Naive thymus-derived CD4-positive, alpha-beta T cell (primary cell): ENCODE data around the gene HEXA. TPM values are rescaled to one million over a fixed set of nuclear protein-coding genes. Genes with fewer than 3 reads are reported as not detected.
"Not testable (repeated sequence)": the region's sequence is repeated elsewhere in the genome, so short reads cannot be mapped to it uniquely, and the experiment has no call there.

Experiments
- ATAC-seq: fragments of 150-1000 bp; cut with Tn5 transposase; 2 replicates; pipeline ENCODE4 v1.10.0; 2021; ENCODE audit warnings: mild to moderate bottlenecking, moderate library complexity
- CTCF ChIA-PET: fragments of 350-600 bp; sonication (Branson Sonifier 250); formaldehyde crosslinking; loops from one replicate; lab custom pipeline; 2021; ENCODE audit warnings: antibody characterized with exemption; lab: Charles Lee
- POLR2A ChIA-PET: fragments of 350-600 bp; sonication (Branson Sonifier 250); formaldehyde crosslinking; loops from one replicate; lab custom pipeline; 2021; ENCODE audit warnings: antibody characterized with exemption, inconsistent platforms; lab: Charles Lee
- DNase-seq, 9 donors: peaks; one replicate each; pipeline versions ENCODE4 v3.0.0 to v3.0.0-alpha.2; 2020 to 2022; ENCODE audit warnings: mixed read lengths in 1 of 9
- H3K27ac ChIP-seq: one replicate; pipeline ENCODE4 v1.7.0; 2013; ENCODE audit warnings: mild to moderate bottlenecking, low read depth, low read length, moderate library complexity
- H3K27me3 ChIP-seq, 2 donors: one replicate each; pipeline ENCODE4 v1.7.0; 2013; ENCODE audit warnings: low read length in 2 of 2, mild to moderate bottlenecking in 2 of 2, moderate library complexity in 2 of 2; ENCODE audit not compliant: control insufficient read depth in 2 of 2, insufficient read depth in 2 of 2
- H3K36me3 ChIP-seq, 3 experiments: 1 replicate in 2 of 3; 2 replicates in 1 of 3; pipeline ENCODE4 v1.7.0; 2013; ENCODE audit warnings: low read length in 3 of 3, mild to moderate bottlenecking in 3 of 3, moderate library complexity in 1 of 3; ENCODE audit not compliant: insufficient read depth in 3 of 3, control insufficient read depth in 2 of 3
- H3K4me1 ChIP-seq, 2 donors: one replicate each; pipeline ENCODE4 v1.7.0; 2013; ENCODE audit warnings: low read length in 2 of 2, mild to moderate bottlenecking in 2 of 2, moderate library complexity in 1 of 2; ENCODE audit not compliant: control insufficient read depth in 2 of 2, insufficient read depth in 2 of 2
- H3K4me3 ChIP-seq: 2 replicates; pipeline ENCODE4 v1.7.0; 2013; ENCODE audit warnings: mild to moderate bottlenecking, low read length
- H3K9me3 ChIP-seq, 3 experiments: 1 replicate in 2 of 3; 2 replicates in 1 of 3; pipeline ENCODE4 v1.7.0; 2013; ENCODE audit warnings: low read length in 3 of 3; ENCODE audit not compliant: control insufficient read depth in 2 of 3
- H3K27ac Mint-ChIP-seq, 9 donors: one replicate each; pipeline ENCODE4 v1.8.0; 2020 to 2022; ENCODE audit warnings: mixed read lengths in 9 of 9, mild to moderate bottlenecking in 8 of 9, moderate library complexity in 5 of 9, inconsistent platforms in 2 of 9
- H3K27me3 Mint-ChIP-seq, 5 donors: one replicate each; pipeline ENCODE4 v1.8.0; 2021 to 2022; ENCODE audit warnings: mixed read lengths in 5 of 5, mild to moderate bottlenecking in 1 of 5
- H3K36me3 Mint-ChIP-seq, 5 donors: one replicate each; pipeline ENCODE4 v1.8.0; 2020 to 2022; ENCODE audit warnings: mixed read lengths in 5 of 5, mild to moderate bottlenecking in 3 of 5, inconsistent platforms in 1 of 5
- H3K4me1 Mint-ChIP-seq, 7 donors: one replicate each; pipeline ENCODE4 v1.8.0; 2020 to 2022; ENCODE audit warnings: mixed read lengths in 7 of 7, mild to moderate bottlenecking in 3 of 7, inconsistent platforms in 1 of 7
- H3K4me3 Mint-ChIP-seq, 10 donors: one replicate each; pipeline ENCODE4 v1.8.0; 2020 to 2022; ENCODE audit warnings: mild to moderate bottlenecking in 10 of 10, mixed read lengths in 10 of 10, moderate library complexity in 6 of 10, inconsistent platforms in 2 of 10
- H3K9me3 Mint-ChIP-seq, 11 donors: one replicate each; pipeline ENCODE4 v1.8.0; 2020 to 2022; ENCODE audit warnings: mixed read lengths in 11 of 11, mild to moderate bottlenecking in 4 of 11, inconsistent platforms in 1 of 11, moderate library complexity in 1 of 11
- intact Hi-C, 2 donors: fragments of 100-400 bp; cut with micrococcal nuclease; formaldehyde crosslinking; loops; one replicate each; pipeline ENCODE4 v1.15.1; 2023
- polyA plus RNA-seq, 2 donors: library from polyadenylated mRNA; unstranded; fragments of 300-500 nt; fragmentation: Illumina TruSeq; gene quantifications; one replicate each; pipeline ENCODE4 v1.2.3, GENCODE V29; 2021
- total RNA-seq, 6 experiments: library from RNA in 5 of 6; stranded (reverse) in 5 of 6; gene quantifications; 1 replicate in 5 of 6; 2 replicates in 1 of 6; pipeline ENCODE4 v1.2.3 and lab custom pipeline; 2021 to 2026

HEXA gene
- total and polyA plus RNA-seq, 7 experiments from 2014 or later, result 60.3 to 101 (median 88.0) TPM

GRCh38 chr15:72380743-72381142 lies 4.9 kb upstream of the HEXA start:
- H3K27ac Mint-ChIP-seq, result peak overlapping the region in 1 of 9 donors; percentile 59

DNA sequence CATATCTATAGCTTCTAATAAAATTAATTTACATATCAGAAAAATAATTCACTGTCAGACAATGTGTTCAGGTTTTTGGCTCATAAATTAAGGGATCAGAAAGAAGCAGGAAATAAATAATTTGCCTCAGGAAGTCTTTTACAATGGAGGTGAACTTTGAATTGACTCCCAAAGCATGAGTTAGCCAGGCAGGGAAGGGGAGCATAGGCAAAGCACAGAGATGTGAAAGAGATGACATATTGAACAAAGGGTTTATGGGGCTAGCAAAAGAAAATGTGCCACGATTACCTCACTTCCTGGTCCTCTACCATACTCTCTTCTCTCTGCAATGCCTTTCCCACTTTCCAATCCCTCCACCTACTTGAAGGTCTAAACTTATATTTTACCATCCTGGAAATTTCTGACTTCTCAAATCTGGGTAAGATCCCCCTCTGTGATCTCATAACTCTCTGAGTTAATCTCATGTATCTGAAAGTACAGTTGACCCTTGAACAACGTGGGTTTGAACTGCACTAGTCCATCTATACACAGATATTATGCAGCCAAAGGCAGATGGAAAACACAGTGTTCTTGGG lies 4.1 kb upstream of the HEXA start:
- Histone ChIP-seq H3K27me3 (no peaks in the 10 kb centered on the region), H3K4me3 (no peak overlapping the region), H3K4me1 (peaks cover 14 to 26% of the 10 kb centered on the region in 2 donors), H3K36me3 (no peaks in the 10 kb centered on the region), H3K9me3 (no peaks in the 10 kb centered on the region), H3K27ac (no peak overlapping the region)
- Mint-ChIP-seq H3K9me3 (peaks cover 0 to 5% (median 0%) of the 10 kb centered on the region in 11 donors), H3K27ac (peak overlapping the region in 3 of 9 donors; percentile 17 to 37 (median 21)), H3K27me3 (peaks cover 0 to 11% (median 0%) of the 10 kb centered on the region in 5 donors), H3K4me1 (peaks cover 15 to 60% (median 39%) of the 10 kb centered on the region in 7 donors), H3K4me3 (peak overlapping the region in 1 of 10 donors; percentile 39), H3K36me3 (peaks cover 0 to 1% (median 0%) of the 10 kb centered on the region in 5 donors)
- no peak for DNase-seq
- intact Hi-C loops, result loop anchor here (1.0 to 10.0 kb wide), 6 partner anchors 60 to 1255 kb away; partner anchors contain the start of genes ADPGK (in 1 of the 2), BBS4 (in 1 of the 2), CELF6 (in 1 of the 2) and HIGD2B (in 1 of the 2)
- ChIA-PET CTCF (interaction anchor here (0.6 kb wide), 1 partner anchor 94 kb away, joined by 3 read pairs; no protein-coding TSS in a partner anchor), POLR2A (no interaction called here)
- no peak for ATAC-seq

More at GRCh38 chr15:72380743-72381142, 4.9 kb upstream of the HEXA start:
- intact Hi-C loops, result no loop called here
- no peak for ATAC-seq
- DNase-seq, result no peak
- CTCF ChIA-PET, result no interaction called here
- no peak overlapping the region for H3K4me3 ChIP-seq
- POLR2A ChIA-PET, result no interaction called here
- Mint-ChIP-seq H3K4me1 (peaks cover 8 to 52% (median 32%) of the 10 kb centered on the region in 7 donors), H3K36me3 (peaks cover 0 to 1% (median 0%) of the 10 kb centered on the region in 5 donors), H3K27me3 (peaks cover 0 to 15% (median 0%) of the 10 kb centered on the region in 5 donors), H3K9me3 (peaks cover 0 to 2% (median 0%) of the 10 kb centered on the region in 11 donors), H3K4me3 (no peak overlapping the region)
- no peaks in the 10 kb centered on the region for H3K36me3 ChIP-seq
- H3K9me3 ChIP-seq, result no peaks in the 10 kb centered on the region
- no peak overlapping the region for H3K27ac ChIP-seq
- no peaks in the 10 kb centered on the region for H3K27me3 ChIP-seq
- peaks cover 7 to 19% of the 10 kb centered on the region in 2 donors for H3K4me1 ChIP-seq

DNA sequence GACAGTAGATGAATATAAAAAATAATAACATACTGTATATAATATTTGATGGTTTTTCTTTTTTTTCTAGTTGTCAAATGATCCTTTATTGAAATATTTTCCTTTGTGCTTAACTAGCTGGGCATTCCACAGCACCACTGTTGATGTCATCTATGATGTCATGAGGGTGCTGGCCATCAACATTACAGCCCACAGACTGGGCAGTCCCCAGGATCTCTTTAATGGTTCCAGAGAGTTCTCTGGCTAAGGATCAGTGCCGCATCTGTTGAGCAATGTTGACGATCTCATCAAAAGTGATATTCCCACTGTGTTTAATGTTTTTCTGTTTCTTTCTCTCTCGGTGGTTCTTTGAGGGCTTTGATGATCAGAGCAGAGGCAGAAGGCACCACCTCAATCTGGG lies 3.3 kb upstream of the HEXA start:
- DNase-seq, H3K27ac ChIP-seq, H3K36me3 ChIP-seq, H3K9me3 Mint-ChIP-seq, POLR2A ChIA-PET, H3K27me3 ChIP-seq, H3K9me3 ChIP-seq, H3K27me3 Mint-ChIP-seq, ATAC-seq, H3K4me3 Mint-ChIP-seq, H3K4me3 ChIP-seq, H3K36me3 Mint-ChIP-seq: not testable (repeated sequence)
- CTCF ChIA-PET, result interaction anchor here (0.6 kb wide), 1 partner anchor 93 kb away, joined by 3 read pairs; no protein-coding TSS in a partner anchor
- Mint-ChIP-seq H3K27ac (peak overlapping the region in 5 of 9 donors; percentile 21 to 59 (median 28)), H3K4me1 (peaks cover 23 to 68% (median 47%) of the 10 kb centered on the region in 7 donors)
- H3K4me1 ChIP-seq, result peaks cover 21 to 31% of the 10 kb centered on the region in 2 donors
- intact Hi-C loops, result loop anchor here (1.0 to 10.0 kb wide), 6 partner anchors 59 to 1256 kb away; partner anchors contain the start of genes ADPGK (in 1 of the 2), BBS4 (in 1 of the 2), CELF6 (in 1 of the 2) and HIGD2B (in 1 of the 2)

- Mint-ChIP-seq H3K36me3 (peaks cover 0 to 5% (median 0%) of the 10 kb centered on the region in 5 donors), H3K4me1 (peaks cover 38 to 79% (median 65%) of the 10 kb centered on the region in 7 donors), H3K27ac (peak overlapping the region in 8 of 9 donors; percentile 68 to 100 (median 85)), H3K9me3 (peaks cover 0 to 5% (median 0%) of the 10 kb centered on the region in 11 donors), H3K27me3 (no peaks in the 10 kb centered on the region), H3K4me3 (peak overlapping the region in 5 of 10 donors; percentile 1 to 30 (median 14))
- ATAC-seq (no peak), DNase-seq (no peak)
- ChIA-PET CTCF (no interaction called here), POLR2A (interaction anchor here (0.6 to 4.3 kb wide), 8 partner anchors 8 to 206 kb away, joined by 3 to 58 read pairs (median 6); partner anchors contain the start of gene ARIH1)
- no peaks in the 10 kb centered on the region for H3K9me3 ChIP-seq
- peaks cover 21 to 39% of the 10 kb centered on the region in 2 donors for H3K4me1 ChIP-seq
- peak overlapping the region; percentile 75 for H3K27ac ChIP-seq
- H3K4me3 ChIP-seq, result no peak overlapping the region
- intact Hi-C loops, result loop anchor here (5.0 to 10.0 kb wide), 5 partner anchors 150 to 1257 kb away; partner anchors contain the start of genes ADPGK (in 1 of the 2), BBS4 (in 1 of the 2), HIGD2B (in 1 of the 2) and NEO1 (in 1 of the 2)
- no peaks in the 10 kb centered on the region for H3K36me3 ChIP-seq
- H3K27me3 ChIP-seq, result no peaks in the 10 kb centered on the region
Observed at GRCh38 chr15:72377331-72377730, 1.5 kb upstream of the HEXA start.

DNA sequence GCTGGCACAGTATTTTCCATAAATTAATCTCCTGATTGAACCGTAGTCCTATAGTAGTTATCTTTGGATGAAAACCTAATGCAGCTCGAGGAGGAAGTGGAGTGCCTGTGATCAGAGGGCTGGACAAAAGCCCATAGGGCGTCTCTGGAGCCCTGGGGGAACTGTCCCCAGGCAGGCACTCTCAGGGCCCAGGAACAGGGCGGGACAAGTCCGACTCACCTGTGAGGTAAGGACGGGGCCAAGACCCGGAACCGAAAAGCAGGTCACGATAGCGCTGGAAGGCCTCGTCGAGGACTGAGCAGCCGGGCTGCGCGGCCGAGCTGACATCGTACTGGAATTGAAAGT lies 341 bp downstream of the HEXA start:
- peaks cover 43 to 86% (median 67%) of the 10 kb centered on the region in 7 donors for H3K4me1 Mint-ChIP-seq
- peak overlapping the region; percentile 87 to 96 (median 93) for H3K4me3 Mint-ChIP-seq
- peak overlapping the region; percentile 94 to 100 (median 96) for H3K27ac Mint-ChIP-seq
- peaks cover 0 to 11% (median 1%) of the 10 kb centered on the region in 5 donors for H3K36me3 Mint-ChIP-seq
- H3K27me3 ChIP-seq, result no peaks in the 10 kb centered on the region
- no peaks in the 10 kb centered on the region for H3K9me3 ChIP-seq
- no peaks in the 10 kb centered on the region for H3K36me3 ChIP-seq
- peak; percentile 56 for ATAC-seq
- no peaks in the 10 kb centered on the region for H3K27me3 Mint-ChIP-seq
- H3K4me1 ChIP-seq, result peaks cover 21 to 39% of the 10 kb centered on the region in 2 donors
- DNase-seq, result no peak
- ChIA-PET POLR2A (interaction anchor here (0.6 to 4.3 kb wide), 17 partner anchors 8 to 187 kb away, joined by 3 to 58 read pairs (median 4); partner anchors contain the start of gene ARIH1), CTCF (interaction anchor here (0.9 to 1.1 kb wide), 2 partner anchors 88 to 98 kb away, joined by 3 read pairs; no protein-coding TSS in a partner anchor)
- intact Hi-C loops, result loop anchor here (1.0 to 10.0 kb wide), 7 partner anchors 103 to 1259 kb away; partner anchors contain the start of genes ADPGK (in 2 of the 2), BBS4 (in 1 of the 2), HIGD2B (in 1 of the 2) and NEO1 (in 1 of the 2)
- peak overlapping the region; percentile 99 for H3K4me3 ChIP-seq
- H3K9me3 Mint-ChIP-seq, result peaks cover 0 to 5% (median 0%) of the 10 kb centered on the region in 11 donors
- peak overlapping the region; percentile 75 for H3K27ac ChIP-seq

DNA sequence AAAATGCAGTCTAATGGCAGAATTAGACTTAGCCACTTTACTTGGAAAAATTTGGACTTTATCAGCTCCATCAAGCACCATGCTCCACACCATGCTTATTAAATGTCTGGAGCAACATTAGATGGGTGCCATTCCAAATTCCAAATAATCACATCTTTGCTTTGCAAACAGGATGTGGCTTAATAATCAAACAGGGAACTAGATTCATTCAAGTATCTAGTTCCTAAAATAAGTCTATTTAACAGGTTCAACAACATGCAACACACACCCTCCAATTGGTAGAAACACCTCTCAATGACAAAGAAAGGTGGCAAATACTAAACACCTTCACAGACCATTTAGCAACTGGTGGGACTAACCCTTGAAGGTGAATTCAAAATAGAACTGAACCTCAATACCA lies 3.5 kb downstream of the HEXA start:
- intact Hi-C loops, result loop anchor here in 1 of 2 donors (10.0 kb wide), 1 partner anchor 1262 kb away; the partner anchor contains the start of gene NPTN
- peak overlapping the region in 1 of 9 donors; percentile 1 for H3K27ac Mint-ChIP-seq
- Histone ChIP-seq H3K4me3 (no peak overlapping the region), H3K27ac (no peak overlapping the region), H3K27me3 (no peaks in the 10 kb centered on the region), H3K9me3 (no peaks in the 10 kb centered on the region), H3K36me3 (peaks cover 0 to 5% (median 0%) of the 10 kb centered on the region in 3 experiments), H3K4me1 (peaks cover 21 to 32% of the 10 kb centered on the region in 2 donors)
- H3K4me3 Mint-ChIP-seq, result no peak overlapping the region
- ChIA-PET CTCF (interaction anchor here (0.7 kb wide), 1 partner anchor 182 kb away, joined by 3 read pairs; no protein-coding TSS in a partner anchor), POLR2A (no interaction called here)
- DNase-seq, result no peak
- H3K9me3 Mint-ChIP-seq, result peaks cover 0 to 5% (median 0%) of the 10 kb centered on the region in 11 donors
- peaks cover 51 to 94% (median 76%) of the 10 kb centered on the region in 7 donors for H3K4me1 Mint-ChIP-seq
- no peak for ATAC-seq
- H3K36me3 Mint-ChIP-seq, result peaks cover 1 to 32% (median 11%) of the 10 kb centered on the region in 5 donors
- no peaks in the 10 kb centered on the region for H3K27me3 Mint-ChIP-seq
